Fibroblast of villous mesenchyme (primary cell): ENCODE results near the gene RTL1. TPM values are rescaled to one million over a fixed set of nuclear protein-coding genes. Genes with fewer than 3 reads are reported as not detected.

Experiments used
- DNase-seq: peaks from one replicate; pipeline ENCODE4 v3.0.0-alpha.2; 2010; ENCODE audit warnings: low read depth
- H3K4me3 ChIP-seq: 2 replicates; pipeline ENCODE4 v1.5.1; 2011; ENCODE audit warnings: low read depth, mild to moderate bottlenecking, low read length
- total RNA-seq: library from RNA; depleted of rRNA; stranded (reverse); fragments of >200 nt; gene quantifications from 2 replicates; pipeline ENCODE4 v1.2.3, GENCODE V29; 2012
- TF ChIP-seq, protein P1 (sequence below): IDR thresholded peaks from 2 replicates; pipeline ENCODE4 v1.5.1; 2012; ENCODE audit warnings: low read depth, mild to moderate bottlenecking, low read length; ENCODE audit not compliant: insufficient read depth

Gene RTL1
- total RNA-seq, 1 donor, result not detected

DNA sequence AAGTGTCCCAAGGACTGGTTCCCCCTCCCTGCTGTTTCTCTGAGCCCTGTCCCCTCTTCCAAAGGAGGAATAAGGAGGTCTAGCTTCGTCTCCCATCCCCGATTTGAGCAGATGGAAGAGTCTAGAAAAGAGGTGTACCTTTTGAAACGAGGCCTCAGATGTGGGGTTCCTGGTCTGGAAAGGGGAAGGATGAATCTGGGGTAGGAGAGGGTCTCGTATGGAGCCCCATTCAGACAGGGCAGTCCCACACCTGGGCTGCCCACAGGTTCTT is 64.3 kb downstream of the RTL1 start:
- TF ChIP-seq, protein P1, sequence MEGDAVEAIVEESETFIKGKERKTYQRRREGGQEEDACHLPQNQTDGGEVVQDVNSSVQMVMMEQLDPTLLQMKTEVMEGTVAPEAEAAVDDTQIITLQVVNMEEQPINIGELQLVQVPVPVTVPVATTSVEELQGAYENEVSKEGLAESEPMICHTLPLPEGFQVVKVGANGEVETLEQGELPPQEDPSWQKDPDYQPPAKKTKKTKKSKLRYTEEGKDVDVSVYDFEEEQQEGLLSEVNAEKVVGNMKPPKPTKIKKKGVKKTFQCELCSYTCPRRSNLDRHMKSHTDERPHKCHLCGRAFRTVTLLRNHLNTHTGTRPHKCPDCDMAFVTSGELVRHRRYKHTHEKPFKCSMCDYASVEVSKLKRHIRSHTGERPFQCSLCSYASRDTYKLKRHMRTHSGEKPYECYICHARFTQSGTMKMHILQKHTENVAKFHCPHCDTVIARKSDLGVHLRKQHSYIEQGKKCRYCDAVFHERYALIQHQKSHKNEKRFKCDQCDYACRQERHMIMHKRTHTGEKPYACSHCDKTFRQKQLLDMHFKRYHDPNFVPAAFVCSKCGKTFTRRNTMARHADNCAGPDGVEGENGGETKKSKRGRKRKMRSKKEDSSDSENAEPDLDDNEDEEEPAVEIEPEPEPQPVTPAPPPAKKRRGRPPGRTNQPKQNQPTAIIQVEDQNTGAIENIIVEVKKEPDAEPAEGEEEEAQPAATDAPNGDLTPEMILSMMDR, result no peak
- no peak for DNase-seq
- no peak overlapping the region for H3K4me3 ChIP-seq

DNA sequence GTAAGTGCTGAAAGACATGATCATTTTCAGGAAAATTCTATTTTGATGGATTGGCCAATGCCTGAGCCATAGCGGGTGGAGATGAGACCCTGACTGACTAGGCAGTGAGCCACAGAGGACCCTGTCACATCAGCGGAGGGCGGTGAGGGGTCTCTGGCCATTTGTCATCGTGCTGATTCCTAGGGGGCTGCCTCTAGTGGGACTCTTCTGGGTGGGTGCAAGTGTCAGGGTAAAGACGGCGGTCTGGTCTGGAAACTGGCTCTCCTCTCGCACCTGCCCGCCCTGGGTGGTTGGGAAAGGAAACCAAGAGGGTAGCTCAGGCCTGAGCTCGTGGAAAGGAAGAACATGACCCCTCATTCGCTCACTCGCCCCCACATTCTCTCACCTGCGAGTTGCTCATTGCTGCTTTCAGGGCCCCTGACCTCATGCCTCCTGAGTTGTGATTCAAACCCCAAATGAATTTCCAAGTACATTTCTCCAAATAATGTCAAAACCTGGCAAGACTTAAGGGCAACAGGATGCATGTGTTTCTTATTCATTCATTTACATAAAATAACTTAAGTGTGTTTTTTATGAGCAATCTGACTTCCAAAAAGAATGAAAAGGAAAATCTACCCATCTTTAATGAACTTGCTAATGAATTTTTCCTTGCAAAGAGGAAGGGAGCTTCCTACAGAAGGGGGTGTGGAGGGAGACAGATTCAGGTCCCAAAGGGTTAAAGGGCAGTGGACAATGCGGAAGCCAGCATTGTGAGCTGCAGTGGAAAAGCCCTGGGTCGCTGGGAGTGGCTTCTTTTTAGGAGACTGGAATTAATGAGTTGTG is 64.8 kb downstream of the RTL1 start:
- DNase-seq, result no peak
- TF ChIP-seq, protein P1, result no peak
- H3K4me3 ChIP-seq, result no peak overlapping the region

DNA sequence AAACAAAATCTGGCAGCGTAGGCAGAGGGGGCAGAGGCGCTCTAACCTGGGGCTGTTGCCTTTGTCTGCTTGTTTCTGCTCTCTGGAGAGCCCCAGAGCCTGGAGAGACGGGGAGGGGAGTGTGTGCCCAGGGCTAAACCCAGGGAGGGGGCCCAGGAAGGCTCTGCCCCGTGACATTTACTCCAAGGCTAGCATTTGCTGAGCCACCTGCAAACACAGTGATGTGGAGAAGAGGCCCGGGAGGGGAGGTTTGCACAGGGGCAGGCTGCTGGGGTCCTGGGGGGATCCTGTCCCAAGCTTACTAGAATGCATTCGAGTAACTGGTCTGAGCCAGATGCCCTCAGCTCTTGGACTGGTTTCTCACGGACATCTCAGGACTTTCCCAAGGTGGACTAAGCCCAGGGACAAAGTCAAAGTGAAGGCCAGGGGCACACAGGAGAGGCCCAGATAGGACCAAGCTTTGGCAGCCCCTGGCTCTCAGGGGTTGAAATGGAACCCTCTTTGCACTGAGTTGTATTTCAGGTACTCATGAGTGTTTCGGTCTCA is 65.6 kb downstream of the RTL1 start:
- TF ChIP-seq, protein P1, result no peak
- no peak overlapping the region for H3K4me3 ChIP-seq
- DNase-seq, result no peak

DNA sequence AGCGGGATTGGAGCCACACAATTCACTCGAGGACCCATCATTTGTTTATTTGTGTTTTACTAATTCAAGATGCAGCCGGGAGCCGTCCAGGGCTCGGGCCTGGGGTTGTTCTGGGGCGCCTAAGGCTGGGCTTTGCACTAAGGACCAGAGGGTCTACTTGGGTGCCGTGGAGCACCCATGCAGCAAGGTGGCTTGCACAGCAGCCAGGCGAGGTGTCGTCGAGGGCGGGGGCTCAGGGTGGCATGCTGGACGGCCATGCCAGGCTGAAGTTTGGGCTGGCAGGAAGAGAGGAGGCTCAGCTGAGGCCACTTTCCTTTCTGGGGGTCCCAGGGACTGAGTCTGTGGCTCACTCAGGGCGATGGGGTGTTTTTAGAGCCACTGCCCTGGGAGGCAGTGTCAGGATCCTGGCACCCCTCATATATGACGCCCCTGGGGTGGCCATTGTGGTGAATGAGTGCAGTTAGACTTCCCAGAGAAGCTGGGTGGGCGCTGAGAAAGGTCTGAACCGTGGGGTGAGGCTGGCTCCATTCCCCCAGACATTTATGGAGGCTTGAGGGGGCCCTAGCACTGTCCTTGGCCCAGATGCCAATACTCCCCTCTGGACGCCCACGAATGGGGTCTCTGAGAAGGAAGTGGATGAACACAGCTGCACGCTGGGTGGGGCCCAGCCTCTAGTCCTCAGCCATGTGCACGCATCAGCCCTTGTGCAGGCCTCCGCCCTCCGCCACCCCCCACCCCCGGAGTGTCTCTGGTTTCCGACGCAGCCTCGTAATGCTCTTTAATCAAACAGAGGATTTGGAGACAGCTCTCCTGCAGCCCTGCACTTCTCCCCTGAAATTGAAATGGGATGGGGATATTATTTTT is 66.3 kb downstream of the RTL1 start:
- TF ChIP-seq, protein P1, result no peak
- no peak for DNase-seq
- H3K4me3 ChIP-seq, result no peak overlapping the region

DNA sequence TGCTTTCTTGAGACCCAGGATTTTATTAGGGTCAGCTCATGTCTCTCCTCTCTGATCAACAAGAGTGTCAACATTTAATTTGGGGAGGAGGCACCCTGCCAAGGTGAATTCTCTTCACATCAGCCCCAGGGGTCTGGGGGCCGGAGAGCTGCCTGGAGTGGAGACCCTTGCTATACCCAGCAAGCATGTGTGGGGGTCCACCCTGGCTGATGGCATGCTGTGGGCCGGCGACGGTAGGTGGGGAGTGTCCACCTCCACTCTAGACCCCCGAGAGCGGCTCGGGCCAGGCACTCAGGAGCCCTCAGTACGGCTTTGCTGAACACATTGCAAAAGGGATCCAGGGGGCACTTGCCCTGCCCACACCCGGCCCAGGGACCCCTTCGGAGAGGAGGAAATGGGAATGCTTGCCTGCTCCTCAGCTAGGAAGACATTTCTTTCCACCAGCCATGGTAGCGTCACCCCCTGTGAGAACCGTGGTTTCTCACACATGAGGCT is 67.2 kb downstream of the RTL1 start:
- H3K4me3 ChIP-seq, result no peak overlapping the region
- no peak for DNase-seq
- TF ChIP-seq, protein P1, result no peak

DNA sequence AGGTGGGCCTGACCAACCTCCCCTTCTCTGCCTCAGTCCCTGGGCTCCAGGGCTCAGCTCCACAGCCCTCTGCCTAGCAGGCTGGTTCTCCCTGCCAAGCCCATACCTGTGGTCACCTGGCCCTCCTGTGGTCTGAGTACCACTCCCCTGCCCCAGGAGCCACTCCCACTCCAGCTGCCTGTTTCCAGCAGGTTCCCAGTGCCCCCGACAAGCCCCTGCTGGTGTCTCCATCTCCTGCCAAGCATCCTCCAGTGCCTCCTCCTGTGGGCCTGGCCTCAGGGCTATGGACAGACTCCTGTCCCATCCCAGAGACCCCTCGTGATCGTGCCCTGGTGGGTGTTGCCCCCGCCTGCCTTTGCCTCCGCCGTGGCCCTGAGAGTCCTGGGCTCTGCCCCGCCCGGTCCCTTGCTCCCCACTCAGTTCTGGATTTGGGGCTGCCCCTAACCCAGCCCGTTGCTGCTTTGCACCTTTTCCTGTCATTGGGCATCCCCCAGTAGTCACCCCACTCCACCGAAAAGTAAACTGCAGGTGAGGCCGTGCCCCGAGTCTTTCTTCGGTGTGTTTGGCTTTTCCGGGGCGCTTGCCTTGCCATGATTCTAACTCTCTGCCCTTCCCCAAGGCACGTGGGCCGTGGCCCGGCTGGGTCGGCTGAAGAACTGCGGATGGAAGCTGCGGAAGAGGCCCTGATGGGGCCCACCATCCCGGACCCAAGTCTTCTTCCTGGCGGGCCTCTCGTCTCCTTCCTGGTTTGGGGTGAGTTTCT is 67.8 kb downstream of the RTL1 start:
- no peak overlapping the region for H3K4me3 ChIP-seq
- DNase-seq, result no peak
- TF ChIP-seq, protein P1, result no peak
